Measurements from ENCODE around the gene PAF1.

- no peak for TF ChIP-seq CTCF (IDR thresholded peaks at IDR 0.05; ENCODE audit: borderline replicate concordance, extremely low read depth, low read length, poor library complexity, severe bottlenecking)
- no peak for TF ChIP-seq EZH2 (IDR thresholded peaks at IDR 0.05; ENCODE audit: borderline replicate concordance, low read depth, low read length, severe bottlenecking)
Observed at GRCh38 chr19:39363901-39364457, 26.9 kb downstream of the PAF1 start.

Measured in DND-41 (cell line).